HG03457 (cell line): ENCODE results near the gene NSUN6.
"Not testable (repeated sequence)": the region's sequence is repeated elsewhere in the genome, so short reads cannot be mapped to it uniquely, and the experiment has no call there.

ENCODE experiments used
- ATAC-seq: cut with Tn5 transposase; IDR thresholded peaks from one replicate; pipeline ENCODE4 v1.9.1; 2021; ENCODE audit warnings: moderate number of reproducible peaks; ENCODE audit not compliant: unreplicated experiment

The NSUN6 gene

DNA sequence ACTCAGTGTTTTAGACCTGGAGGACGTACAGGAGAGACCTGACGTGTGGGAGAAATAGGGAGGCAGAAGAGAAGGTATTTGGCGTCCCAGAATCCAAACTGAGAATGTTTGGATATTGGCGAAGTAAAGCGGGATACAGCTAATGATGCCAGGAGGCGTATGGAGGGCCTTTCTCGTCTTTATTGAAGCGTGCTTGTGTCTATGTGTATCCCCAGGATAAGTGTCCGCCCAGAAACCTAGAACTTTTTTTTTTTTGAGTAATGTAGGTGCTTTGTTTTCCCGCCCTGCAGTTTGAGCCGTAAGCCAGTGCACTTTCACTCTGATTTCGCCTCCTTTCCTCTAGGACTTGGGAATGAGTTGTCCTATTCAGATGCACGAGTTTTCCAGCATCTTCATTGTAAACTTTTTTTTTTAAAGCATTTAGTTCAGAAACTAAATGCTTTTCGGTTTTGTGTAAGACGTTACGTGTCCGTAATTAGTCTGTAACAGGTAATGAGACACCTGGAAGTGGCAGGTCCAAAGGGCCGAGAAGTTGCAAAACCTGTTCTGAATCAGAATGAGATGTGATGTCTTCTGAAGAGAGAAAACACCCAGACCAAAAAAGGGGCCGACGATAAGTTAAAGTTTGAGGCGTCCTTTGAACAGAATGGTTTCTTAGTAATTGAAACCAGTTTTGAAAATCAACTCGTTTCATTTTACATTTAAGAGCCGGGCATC is 8.6 kb upstream of the NSUN6 start:
- peak; percentile 13 for ATAC-seq

DNA sequence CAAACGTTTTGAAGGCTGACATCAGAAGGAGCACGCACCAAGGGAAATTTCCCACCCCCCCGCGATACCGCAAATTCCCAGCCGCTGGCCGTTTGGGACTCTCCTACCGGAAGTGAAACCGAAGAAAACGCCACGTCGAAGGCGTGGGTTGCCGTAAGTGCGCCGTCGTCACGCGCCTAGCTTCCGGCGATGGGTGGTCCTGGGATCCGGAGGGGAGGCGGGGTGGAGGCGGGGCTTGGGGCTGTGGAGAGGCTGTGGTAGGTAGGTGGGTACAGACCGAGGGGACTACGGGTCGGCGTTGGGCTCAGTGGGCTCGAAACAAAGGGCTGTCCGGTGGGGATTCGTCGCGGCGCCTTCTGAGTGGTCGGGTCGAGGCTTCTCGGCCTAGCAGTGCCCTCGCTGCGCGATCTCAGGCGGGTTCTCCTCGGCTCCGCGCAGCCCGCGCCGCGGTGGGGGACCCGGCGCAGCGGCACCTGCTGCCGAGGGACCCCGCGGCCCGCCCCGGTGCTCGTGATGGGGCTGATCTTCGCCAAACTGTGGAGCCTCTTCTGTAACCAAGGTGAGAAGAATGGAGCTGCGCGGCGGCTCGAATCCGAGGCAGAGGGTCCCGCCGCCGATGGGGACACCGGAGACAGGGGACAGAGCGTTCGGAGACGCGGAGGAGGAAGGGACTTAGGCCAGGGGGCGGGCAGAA is 7.9 kb upstream of the NSUN6 start, which contains the start of gene ARL5B:
Gene ARL5B (plus strand): TSS at position 307 of the 694 bp plus-strand sequence. CDS start 207 bp downstream, at position 514.
- ATAC-seq: peak; percentile 80

DNA sequence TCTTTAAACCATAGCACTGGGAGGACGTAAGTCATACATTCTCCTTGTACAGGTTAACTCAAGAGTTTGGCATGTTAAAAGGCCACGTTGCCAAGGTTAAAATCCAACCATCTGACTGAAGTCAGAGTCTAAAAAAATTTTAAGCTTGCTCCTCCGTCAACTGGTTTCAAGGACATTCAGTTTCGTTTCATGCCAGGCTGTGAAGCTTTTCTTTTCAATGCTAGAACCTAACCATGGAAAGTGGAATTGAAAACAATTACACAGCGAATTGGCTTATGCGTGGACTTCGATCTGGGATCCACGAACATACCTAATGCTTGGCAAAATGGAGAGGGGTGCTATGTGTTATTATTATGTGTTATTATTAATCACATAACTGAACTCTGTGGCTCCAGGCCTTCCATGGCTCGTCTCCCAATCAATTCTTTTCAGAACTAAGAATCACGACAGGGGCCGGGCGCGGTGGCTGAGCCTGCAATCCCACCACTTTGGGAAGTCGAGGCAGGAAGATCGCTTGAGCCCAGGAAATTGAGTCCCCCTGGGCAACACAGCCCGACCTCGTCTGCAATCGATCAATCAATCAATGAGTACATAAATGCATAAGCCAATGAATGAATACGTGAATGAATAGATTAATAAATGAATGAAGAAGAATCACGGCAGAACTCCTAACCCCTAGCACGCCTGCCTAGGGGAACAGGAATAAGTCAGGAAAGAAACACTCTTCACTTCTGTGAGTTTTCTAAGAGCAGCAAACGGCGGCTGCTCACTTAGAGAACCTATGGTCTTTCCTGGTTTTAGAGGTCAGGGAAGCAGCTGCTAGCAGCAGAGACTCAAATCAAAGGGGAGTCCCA is 7.1 kb upstream of the NSUN6 start:
- ATAC-seq: peak; percentile 5

DNA sequence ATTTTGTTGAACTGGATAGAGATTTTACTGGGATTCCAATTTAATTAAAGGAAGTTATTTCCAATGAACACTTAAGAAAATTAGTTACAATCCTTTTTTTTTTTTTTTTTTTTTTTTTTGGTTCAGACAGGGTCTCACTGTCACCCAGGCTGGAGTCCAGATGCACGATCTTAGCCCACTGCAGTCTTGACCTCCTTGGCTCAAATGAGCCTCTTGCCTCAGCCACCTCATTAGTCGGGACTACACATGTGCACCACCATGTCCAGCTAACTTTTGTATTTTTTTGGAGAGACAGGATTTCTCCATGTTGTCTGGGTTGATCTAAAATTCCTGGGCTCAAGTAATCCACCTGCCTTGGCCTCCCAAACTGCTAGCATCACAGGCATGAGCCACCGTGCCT is 5.3 kb upstream of the NSUN6 start:
- no peak for ATAC-seq

DNA sequence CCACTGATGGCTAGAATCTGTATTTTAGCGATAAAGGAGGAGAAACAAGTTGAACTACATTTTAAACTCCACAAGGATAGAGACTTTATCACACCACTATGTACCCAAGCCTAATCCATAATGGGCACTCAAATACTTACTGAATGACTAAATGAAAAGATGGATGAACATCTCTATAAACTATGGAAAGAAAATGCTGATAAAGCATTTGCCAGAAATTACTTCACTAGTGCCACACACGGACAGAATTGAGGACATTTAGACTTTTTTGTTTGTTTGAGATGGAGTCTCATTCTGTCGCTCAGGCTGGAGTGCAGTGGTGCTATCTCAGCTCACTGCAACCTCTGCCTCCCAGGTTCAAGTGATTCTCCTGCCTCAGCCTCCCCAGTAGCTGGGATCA is 1.7 kb upstream of the NSUN6 start:
- no peak for ATAC-seq

DNA sequence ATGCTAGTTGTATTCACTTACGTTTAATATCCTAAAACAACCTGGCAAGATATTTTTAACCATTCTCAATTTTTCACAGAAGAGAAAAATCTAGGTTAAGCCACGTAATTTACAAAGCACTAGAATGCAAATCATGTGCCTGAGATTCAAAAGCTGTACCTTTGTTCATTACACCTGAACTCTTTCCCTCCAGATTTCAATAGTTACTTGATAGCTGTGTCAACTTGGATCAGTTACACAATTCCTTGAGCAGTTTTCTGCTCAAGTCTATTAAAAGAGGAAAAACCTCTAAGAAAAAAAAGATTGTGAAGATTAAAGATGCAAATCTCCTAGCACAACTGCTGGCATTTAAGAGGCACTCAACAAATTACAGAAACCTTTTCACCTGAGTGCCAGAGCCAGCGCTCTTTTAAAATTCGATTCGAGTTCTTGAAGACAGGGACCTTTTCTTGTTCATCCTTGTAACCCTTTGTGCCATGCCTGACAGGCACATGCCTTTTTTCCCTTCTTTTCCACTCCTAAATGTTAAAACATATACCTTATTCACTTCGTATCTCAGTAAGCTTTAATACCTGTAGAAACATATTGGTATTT is 886 bp downstream of the NSUN6 start:
- ATAC-seq: no peak

DNA sequence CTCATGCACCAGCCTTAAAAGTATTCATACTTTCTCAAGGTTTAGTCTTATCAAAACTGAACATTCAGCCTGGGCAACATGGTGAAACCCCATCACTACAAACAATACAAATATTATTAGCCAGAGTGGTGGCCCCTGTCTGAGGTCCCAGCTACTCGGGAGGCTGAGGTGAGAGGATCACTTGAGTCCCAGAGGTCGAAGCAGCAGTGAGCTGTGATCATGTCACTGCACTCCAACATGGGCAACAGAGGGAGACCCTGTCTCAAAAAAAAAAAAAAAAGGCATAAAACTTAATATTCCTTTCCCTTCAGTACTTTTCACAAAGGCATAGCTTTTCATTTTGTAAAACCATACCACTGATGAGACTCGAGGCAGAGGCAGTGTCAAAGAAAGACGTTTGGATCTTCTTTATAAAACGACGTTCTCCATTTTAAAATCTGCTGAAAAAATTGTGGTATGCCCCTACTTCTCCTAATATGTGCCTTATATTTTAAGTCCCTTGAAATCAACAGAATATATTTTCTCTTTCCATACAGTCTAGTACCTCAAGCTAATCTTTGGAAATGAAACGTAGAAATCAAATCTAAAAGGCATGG is 1.9 kb downstream of the NSUN6 start:
- no peak for ATAC-seq

DNA sequence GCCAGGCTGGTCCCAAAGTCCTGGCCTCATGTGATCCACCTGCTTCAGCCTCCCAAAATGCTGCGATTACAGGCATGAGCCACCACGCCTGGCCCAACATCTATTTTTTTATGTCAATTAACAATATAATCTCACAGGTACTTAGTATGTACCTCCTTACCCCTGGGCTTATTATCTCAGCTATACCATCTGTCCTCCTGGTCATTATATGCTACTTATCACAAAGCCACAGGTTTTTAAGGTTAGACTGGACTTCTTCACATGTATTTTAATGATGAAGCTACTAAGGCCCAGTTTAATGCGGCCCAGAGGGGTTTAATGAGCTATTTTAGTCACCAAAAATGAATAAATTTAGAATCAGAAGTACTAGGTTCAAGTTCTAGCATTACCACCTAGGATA is 3.4 kb downstream of the NSUN6 start:
- no peak for ATAC-seq

DNA sequence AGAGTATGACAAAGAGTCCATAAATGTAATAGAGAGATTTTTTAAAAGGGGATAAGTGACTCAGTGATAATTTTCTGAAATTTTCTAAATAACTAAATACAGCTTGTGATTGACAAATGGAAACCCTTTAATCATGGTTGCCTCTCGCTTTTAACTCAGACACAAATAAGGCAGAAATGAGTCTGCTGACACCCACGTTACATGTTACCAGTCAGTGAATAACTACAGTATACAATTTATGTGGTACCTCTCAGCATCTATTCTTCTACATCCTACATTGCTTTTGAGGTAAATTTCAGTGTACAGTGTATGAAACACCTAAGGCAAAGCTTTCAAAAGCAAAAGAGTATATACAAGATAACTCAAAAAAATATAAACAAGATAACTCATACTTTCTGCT is 4.2 kb downstream of the NSUN6 start:
- no peak for ATAC-seq

DNA sequence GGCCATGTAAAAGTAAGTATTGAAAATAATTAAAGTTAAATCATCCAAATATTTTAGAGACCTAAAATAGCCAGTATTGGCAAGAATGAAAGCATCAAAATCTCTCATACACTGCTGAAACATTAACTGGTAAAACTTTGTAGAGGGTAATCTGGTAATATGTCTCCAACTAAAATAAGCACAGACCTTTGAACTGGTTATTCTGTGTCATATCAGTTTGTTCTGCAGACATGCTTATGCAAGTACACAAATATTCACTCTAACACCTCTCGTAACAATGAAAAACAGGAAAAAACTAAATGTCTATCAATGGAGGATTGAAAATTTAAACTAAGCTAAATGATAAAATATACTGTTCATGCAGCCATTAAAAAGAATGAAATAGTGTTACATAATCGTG is 11.7 kb downstream of the NSUN6 start:
- ATAC-seq: not testable (repeated sequence)

DNA sequence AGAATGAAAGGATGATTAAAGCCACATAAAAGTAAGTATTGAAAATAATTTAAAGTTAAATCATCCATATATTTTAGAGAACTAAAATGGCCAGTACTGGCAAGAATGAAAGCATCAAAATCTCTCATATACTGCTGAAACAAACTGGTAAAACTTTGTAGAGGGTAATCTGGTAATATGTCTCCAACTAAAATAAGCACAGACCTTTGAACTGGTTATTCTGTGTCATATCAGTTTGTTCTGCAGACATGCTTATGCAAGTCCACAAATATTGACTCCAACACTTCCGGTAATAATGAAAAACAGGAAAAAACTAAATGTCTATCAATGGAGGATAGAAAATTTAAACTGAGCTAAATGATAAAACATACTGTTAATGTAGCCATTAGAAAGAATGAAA is 14.0 kb downstream of the NSUN6 start:
- not testable (repeated sequence) for ATAC-seq

DNA sequence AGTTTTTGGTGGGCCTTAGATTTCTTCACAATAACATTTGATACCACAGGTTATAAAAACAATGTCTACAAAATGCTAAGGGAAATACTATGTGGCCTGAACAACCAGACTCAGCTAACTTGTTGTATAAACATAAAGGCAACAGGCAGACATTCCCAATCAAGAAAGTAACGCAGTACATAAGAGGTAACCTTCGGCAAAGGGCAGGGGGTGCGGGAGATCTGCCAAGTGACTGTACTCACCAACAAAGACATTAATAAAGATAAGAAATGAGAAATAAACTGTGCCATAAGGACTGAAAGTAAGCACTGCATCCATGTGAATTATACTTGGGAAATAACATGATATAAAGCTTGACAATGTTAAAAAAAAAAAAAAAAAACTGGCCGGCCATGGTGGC is 15.4 kb downstream of the NSUN6 start:
- no peak for ATAC-seq

DNA sequence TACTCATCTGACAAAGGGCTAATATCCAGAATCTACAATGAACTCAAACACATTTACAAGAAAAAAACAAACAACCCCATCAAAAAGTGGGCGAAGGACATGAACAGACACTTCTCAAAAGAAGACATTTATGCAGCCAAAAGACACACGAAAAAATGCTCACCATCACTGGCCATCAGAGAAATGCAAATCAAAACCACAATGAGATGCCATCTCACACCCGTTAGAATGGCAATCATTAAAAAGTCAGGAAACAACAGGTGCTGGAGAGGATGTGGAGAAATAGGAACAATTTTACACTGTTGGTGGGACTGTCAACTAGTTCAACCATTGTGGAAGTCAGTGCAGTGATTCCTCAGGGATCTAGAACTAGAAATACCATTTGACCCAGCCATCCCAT is 18.9 kb downstream of the NSUN6 start:
- ATAC-seq: not testable (repeated sequence)

DNA sequence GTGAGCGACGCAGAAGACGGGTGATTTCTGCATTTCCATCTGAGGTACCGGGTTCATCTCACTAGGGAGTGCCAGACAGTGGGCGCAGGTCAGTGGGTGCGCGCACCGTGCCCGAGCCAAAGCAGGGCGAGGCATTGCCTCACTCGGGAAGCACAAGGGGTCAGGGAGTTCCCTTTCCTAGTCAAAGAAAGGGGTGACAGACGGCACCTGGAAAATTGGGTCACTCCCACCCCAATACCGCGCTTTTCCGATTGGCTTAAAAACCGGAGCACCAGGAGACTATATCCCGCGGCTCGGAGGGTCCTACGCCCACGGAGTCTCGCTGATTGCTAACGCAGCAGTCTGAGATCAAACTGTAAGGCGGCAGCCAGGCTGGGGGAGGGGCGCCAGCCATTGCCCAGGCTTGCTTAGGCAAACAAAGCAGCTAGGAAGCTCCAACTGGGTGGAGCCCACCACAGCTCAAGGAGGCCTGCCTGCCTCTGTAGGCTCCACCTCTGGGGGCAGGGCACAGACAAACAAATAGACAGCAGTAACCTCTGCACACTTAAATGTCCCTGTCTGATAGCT is 23.9 kb downstream of the NSUN6 start:
- not testable (repeated sequence) for ATAC-seq

DNA sequence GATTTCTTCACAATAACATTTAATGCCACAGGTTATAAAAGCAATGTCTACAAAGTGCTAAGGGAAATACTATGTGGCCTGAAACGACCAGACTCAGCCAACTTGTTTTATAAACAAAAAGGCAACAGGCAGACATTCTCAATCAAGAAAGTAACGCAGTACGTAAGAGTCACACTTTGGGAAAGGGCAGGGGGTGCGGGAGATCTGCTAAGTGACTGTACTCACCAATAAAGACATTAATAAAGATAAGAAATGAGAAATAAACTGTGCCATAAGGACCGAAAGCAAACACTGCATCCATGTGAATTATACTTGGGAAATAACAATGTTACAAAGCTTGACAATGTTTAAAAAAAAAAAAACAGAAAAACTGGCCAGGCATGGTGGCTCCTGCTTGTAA is 25.5 kb downstream of the NSUN6 start:
- ATAC-seq: no peak

DNA sequence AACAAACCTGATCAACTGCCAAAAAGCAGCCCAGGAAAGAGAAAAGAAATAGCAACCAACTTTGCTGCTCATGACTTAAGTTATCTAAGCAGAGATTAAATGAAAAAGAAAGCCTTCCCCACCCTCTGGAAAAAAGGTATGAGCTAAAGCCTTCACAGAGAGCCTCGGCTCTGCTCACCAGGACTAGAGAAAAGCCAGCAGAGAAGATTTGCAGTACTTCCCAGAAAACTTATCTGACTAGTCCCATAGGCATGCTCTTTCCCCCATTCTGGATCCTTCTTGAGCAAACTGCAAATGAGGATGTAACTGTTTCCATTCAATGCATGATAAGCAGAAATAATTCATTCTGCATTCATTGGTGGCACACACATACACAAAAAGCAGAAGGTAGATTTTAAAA is 27.7 kb downstream of the NSUN6 start:
- not testable (repeated sequence) for ATAC-seq

DNA sequence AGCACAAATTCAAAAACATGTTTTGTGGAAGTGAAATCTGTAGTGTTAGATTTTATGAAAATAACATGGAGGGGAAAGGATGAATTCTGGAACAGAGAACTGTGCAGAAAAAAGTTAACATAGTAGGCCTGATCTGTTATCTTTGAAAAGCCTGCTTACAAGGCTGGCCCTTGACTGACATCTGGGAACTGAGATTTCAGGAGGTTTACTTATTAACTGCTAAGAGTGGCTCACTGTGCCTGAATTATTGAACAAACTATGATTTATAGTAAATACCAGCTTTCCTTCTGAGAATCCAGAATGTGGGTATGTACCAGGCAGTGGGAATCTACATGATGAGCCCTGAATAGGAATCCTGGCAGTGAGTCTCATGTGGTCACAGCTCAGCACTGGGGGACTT is 30.5 kb downstream of the NSUN6 start:
- no peak for ATAC-seq

DNA sequence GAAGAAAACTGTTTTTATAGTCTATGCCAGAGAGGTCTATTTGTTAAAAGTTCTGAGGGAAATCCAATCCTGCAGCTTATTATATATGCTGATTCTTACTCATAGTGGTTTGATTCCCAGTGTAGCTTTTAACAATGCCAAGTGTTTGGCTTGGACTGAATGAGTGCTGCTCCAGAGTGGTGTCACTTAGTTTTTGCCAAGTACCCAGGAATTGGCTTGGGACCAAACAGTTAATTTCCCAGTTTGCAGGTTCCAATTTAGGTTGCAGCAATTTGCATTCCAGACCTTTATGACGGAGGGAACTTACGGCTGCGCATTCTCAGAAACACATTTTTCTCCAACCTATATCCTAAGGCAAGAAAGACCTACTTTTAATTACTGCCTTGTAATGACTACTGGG is 32.4 kb downstream of the NSUN6 start:
- ATAC-seq: no peak

DNA sequence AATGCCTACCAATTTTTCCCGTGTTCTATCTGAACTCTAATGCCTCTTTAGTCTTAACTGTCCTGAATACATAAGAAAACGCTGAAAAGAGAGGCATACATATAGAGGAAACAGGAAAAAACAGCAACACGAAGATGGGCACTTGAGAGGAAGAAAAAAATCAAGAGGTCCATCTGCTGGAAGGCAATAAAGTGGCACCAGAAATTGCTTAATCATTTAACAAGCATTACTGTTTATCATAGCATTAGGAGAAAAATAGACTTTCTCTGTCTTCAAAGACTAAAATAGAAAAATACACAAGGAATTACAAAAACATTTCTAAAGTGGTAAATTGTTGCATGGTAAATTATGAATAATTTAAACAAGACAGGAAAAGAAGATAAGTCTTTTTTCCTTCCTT is 35.0 kb downstream of the NSUN6 start:
- no peak for ATAC-seq

DNA sequence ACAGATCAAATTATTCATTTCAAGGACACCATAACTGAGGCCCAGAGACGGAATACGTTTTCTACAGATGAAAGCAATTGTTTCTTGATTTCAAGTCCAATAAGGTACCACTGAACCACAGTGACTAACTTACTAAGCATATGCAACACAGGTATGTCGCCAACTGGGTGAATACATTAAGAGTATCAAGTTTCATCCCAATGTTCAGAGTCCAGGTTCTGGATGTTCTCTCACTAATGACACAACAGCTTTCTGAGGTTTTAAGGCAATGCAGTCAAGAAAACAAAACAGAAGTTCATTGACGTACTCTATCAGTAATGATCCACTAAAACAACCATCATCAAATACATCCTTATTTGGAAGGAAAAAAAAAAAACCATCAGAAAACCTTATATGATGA is 35.8 kb downstream of the NSUN6 start:
- ATAC-seq: no peak

DNA sequence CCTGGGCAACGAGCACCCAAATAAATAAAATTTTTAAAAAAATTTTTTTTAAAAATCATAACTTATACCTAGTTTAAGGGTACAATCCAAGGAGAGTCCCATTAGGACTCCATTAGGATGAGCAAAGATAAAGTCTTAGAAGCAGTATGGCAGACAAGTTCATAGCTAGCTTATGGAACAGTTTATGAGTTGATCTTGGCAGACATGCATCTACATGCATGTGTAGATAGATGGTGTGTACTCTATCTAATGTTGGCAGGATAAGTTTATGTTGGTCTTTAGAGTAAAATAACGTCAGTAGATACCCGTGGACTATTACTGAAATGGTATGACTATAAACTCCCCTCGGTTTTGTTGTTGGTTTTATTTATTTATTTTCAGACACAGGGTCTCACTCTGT is 40.2 kb downstream of the NSUN6 start:
- ATAC-seq: no peak
